ENCODE results near the gene PACRG. TPM values are rescaled to one million over a fixed set of nuclear protein-coding genes. Genes with fewer than 3 reads are reported as not detected.

Gene PACRG
- total RNA-seq, 1 experiment from 2014 or later = 0.59 TPM

- DNase-seq (ENCODE audit: low read depth, low spot score) = no peak
- H3K27ac ChIP-seq (ENCODE audit: low read length) = no peak overlapping the region
- intact Hi-C loops (cut with micrococcal nuclease; ENCODE audit: unreplicated experiment) (no loop called here), in situ Hi-C loops (cut with HindIII; ENCODE audit: low pct_unique_long_range_greater_than_20kb, low sequenced_read_pairs) (no loop called here)
- POLR2A ChIA-PET = no interaction called here
- H3K4me1 ChIP-seq (ENCODE audit: control insufficient read depth, insufficient read depth, low read length) = no peaks in the 10 kb centered on the region
- H3K27me3 ChIP-seq (ENCODE audit: control insufficient read depth, insufficient read depth, low read length) = no peaks in the 10 kb centered on the region
- no peak overlapping the region for H3K4me3 ChIP-seq (ENCODE audit: low read depth in 2 of 2, low read length in 2 of 2)
- no peaks in the 10 kb centered on the region for H3K9me3 ChIP-seq (ENCODE audit: control insufficient read depth, insufficient read depth, low read depth, low read length)
- ATAC-seq = no peak
- CTCF ChIA-PET = no interaction called here
- H3K36me3 ChIP-seq (ENCODE audit: control insufficient read depth, insufficient read depth, low read length) = no peaks in the 10 kb centered on the region
- TF ChIP-seq TCF7L2 (IDR thresholded peaks at IDR 0.05; ENCODE audit: low read depth, low read length) = no peak
- BruUV-seq (replicated peaks) = no TSS peak
Measured at GRCh38 chr6:162952423-162952822, 224.6 kb downstream of the PACRG start.

GRCh38 chr6:162957062-162957461 is 229.3 kb downstream of the PACRG start:
- DNase-seq (ENCODE audit: low read depth, low spot score) (no peak), ATAC-seq (no peak)
- Histone ChIP-seq H3K9me3 (ENCODE audit: control insufficient read depth, insufficient read depth, low read depth, low read length) (no peaks in the 10 kb centered on the region), H3K36me3 (ENCODE audit: control insufficient read depth, insufficient read depth, low read length) (no peaks in the 10 kb centered on the region), H3K4me3 (ENCODE audit: low read depth in 2 of 2, low read length in 2 of 2) (no peak overlapping the region), H3K27ac (ENCODE audit: low read length) (no peak overlapping the region), H3K27me3 (ENCODE audit: control insufficient read depth, insufficient read depth, low read length) (no peaks in the 10 kb centered on the region), H3K4me1 (ENCODE audit: control insufficient read depth, insufficient read depth, low read length) (no peaks in the 10 kb centered on the region)
- no TSS peak for BruUV-seq (replicated peaks)
- in situ Hi-C loops (cut with HindIII; ENCODE audit: low pct_unique_long_range_greater_than_20kb, low sequenced_read_pairs) = no loop called here
- intact Hi-C loops (cut with micrococcal nuclease; ENCODE audit: unreplicated experiment) = no loop called here
- TF ChIP-seq CTCF (IDR thresholded peaks at IDR 0.05) = no peak
- no peak for TF ChIP-seq TCF7L2 (IDR thresholded peaks at IDR 0.05; ENCODE audit: low read depth, low read length)
- TF ChIP-seq POLR2AphosphoS5 (IDR thresholded peaks at IDR 0.05; ENCODE audit: low read depth, low read length) = no peak
- ChIA-PET POLR2A (no interaction called here), CTCF (no interaction called here)

GRCh38 chr6:162960679-162961457 is 233.1 kb downstream of the PACRG start:
- no peaks in the 10 kb centered on the region for H3K4me1 ChIP-seq (ENCODE audit: control insufficient read depth, insufficient read depth, low read length)
- no peak overlapping the region for H3K4me3 ChIP-seq (ENCODE audit: low read depth in 2 of 2, low read length in 2 of 2)
- H3K36me3 ChIP-seq (ENCODE audit: control insufficient read depth, insufficient read depth, low read length) = no peaks in the 10 kb centered on the region
- intact Hi-C loops (cut with micrococcal nuclease; ENCODE audit: unreplicated experiment) = no loop called here
- no TSS peak for BruUV-seq (replicated peaks)
- no peak overlapping the region for H3K27ac ChIP-seq (ENCODE audit: low read length)
- CTCF ChIA-PET = no interaction called here
- ATAC-seq (no peak), DNase-seq (ENCODE audit: low read depth, low spot score) (no peak)
- in situ Hi-C loops (cut with HindIII; ENCODE audit: low pct_unique_long_range_greater_than_20kb, low sequenced_read_pairs) = no loop called here
- POLR2A ChIA-PET = no interaction called here
- TF ChIP-seq TCF7L2 (IDR thresholded peaks at IDR 0.05; ENCODE audit: low read depth, low read length) (no peak), POLR2AphosphoS5 (IDR thresholded peaks at IDR 0.05; ENCODE audit: low read depth, low read length) (no peak), REST (IDR thresholded peaks at IDR 0.05; ENCODE audit: insufficient read depth in 1 of 2, low read depth in 2 of 2, low read length in 1 of 2) (no peak)
- H3K27me3 ChIP-seq (ENCODE audit: control insufficient read depth, insufficient read depth, low read length) = no peaks in the 10 kb centered on the region
- H3K9me3 ChIP-seq (ENCODE audit: control insufficient read depth, insufficient read depth, low read depth, low read length) = no peaks in the 10 kb centered on the region
